Rectal smooth muscle tissue (tissue), 1 donor: ENCODE results near the gene DCAF6.

Source experiments
- H3K27ac ChIP-seq: one replicate; pipeline ENCODE4 v1.7.0; 2013; ENCODE audit warnings: low read depth, low read length, inconsistent platforms
- H3K27me3 ChIP-seq: one replicate; pipeline ENCODE4 v1.7.0; 2013; ENCODE audit warnings: low read length; ENCODE audit not compliant: control insufficient read depth, insufficient read depth
- H3K36me3 ChIP-seq: one replicate; pipeline ENCODE4 v1.7.0; 2013; ENCODE audit warnings: low read length; ENCODE audit not compliant: control insufficient read depth, insufficient read depth
- H3K4me1 ChIP-seq: one replicate; pipeline ENCODE4 v1.7.0; 2013; ENCODE audit warnings: low read length; ENCODE audit not compliant: control insufficient read depth, insufficient read depth
- H3K4me3 ChIP-seq: one replicate; pipeline ENCODE4 v1.7.0; 2013; ENCODE audit warnings: low read length
- H3K9ac ChIP-seq: one replicate; pipeline ENCODE4 v1.7.0; 2013; ENCODE audit warnings: low read length

The DCAF6 gene

DNA sequence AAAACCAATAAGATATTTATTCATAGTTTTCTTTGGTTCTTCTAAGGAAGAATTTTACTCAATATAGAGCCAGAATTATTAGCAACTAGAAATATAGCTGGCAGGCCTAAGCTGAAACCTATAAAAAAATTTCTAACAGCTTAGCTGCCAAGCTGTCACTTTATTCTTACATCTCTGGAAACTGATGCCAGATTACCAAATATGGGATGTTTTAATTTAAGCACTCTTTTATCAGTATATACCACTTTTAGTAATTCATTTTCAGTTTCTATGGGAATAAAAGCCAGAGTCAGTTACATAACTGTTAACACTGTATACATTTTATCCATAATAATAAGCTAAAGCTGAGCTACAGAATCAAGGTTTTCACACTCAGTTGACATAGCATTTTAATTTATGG is 69.0 kb downstream of the DCAF6 start:
- H3K4me3 ChIP-seq: no peak overlapping the region
- no peak overlapping the region for H3K9ac ChIP-seq
- H3K36me3 ChIP-seq: peaks cover 3% of the 10 kb centered on the region
- no peaks in the 10 kb centered on the region for H3K27me3 ChIP-seq
- H3K4me1 ChIP-seq: peaks cover 2% of the 10 kb centered on the region
- H3K27ac ChIP-seq: no peak overlapping the region

DNA sequence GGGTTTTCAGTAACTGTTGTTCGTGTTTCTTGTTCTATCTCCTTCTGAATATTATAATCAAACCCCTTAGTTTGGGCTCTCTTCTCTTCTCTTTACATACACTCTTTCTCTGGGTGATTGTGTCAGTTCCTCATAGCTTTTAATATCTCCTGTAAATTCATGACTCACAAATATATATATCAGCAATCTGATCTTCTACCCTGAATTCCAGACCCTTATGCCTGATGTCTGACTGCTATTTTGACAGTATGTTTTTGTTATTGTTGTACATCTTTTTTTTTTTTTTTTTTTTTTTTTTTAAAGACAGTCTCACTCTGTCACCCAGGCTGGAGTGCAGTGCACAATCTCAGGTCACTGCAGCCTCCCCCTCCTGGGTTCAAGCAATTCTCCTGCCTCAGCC is 71.2 kb downstream of the DCAF6 start:
- Histone ChIP-seq H3K9ac (no peak overlapping the region), H3K36me3 (peaks cover 3% of the 10 kb centered on the region), H3K27me3 (no peaks in the 10 kb centered on the region)

DNA sequence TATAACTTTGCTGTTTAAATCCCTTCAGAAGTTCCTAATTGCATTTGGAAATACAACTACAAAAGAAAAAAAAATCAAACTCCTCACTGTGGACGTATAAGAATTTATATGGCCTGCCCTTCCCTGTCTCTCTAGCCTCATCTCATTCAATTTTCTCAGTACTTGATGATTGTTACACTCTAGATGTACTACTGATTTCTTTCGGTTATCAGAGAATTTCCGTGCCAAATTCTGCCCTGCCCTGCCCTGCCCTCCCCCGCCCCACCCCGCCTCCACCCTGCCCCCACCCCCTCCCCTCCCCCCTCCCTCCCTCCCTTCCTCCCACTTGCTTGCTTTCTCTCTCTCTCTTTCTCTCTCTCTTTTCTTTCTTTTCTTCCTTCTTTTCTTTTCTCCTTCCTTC is 72.1 kb downstream of the DCAF6 start:
- H3K4me1 ChIP-seq: peaks cover 2% of the 10 kb centered on the region
- no peak overlapping the region for H3K27ac ChIP-seq
- H3K9ac ChIP-seq: no peak overlapping the region
- H3K36me3 ChIP-seq: peaks cover 3% of the 10 kb centered on the region
- H3K27me3 ChIP-seq: no peaks in the 10 kb centered on the region
- H3K4me3 ChIP-seq: no peak overlapping the region

More for the DNA sequence above, 71.2 kb downstream of the DCAF6 start:
- no peak overlapping the region for H3K4me3 ChIP-seq
- H3K4me1 ChIP-seq: peaks cover 2% of the 10 kb centered on the region
- no peak overlapping the region for H3K27ac ChIP-seq

DNA sequence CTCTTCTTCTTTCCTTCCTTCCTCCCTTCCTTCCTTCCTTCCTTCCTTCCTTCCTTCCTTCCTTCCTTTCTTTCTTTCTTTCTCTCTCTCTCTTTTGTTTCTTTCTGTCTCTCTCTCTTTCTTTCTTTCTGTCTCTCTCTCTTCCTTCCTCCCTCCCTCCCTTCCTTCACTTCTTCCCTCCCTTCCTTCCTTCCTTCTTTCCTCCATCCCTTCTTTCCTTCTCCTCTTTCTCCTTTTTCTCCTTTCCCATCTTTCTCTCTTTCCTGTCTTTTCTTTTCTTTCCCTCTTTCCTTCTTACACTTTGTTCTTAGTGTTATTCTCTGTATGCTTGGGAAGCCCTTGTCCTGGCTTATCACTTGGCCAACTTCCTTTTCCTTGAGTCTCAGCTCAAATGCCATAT is 72.8 kb downstream of the DCAF6 start:
- peaks cover 3% of the 10 kb centered on the region for H3K36me3 ChIP-seq
- peaks cover 2% of the 10 kb centered on the region for H3K4me1 ChIP-seq
- no peak overlapping the region for H3K9ac ChIP-seq
- H3K27me3 ChIP-seq: no peaks in the 10 kb centered on the region
- no peak overlapping the region for H3K4me3 ChIP-seq
- H3K27ac ChIP-seq: no peak overlapping the region

DNA sequence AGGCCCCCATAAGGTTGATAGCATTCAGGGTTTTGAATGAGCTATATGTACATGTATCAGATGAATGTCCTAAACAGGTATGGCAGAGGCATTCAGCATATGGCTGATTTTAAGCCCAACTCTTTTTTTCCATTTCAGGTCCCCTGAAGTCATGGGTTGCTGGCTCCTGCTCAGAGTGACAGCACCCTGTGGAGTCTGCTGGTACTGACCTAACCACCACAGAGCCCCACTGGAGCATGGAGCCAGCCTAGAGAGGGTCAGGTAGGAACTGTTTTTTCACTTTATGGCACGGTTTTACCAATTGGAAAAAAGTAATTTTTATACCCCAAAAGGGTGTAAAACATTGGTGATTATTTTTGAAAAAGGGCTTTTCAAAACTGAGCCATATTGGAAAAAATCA is 82.9 kb downstream of the DCAF6 start:
- no peaks in the 10 kb centered on the region for H3K4me1 ChIP-seq
- no peaks in the 10 kb centered on the region for H3K27me3 ChIP-seq
- no peak overlapping the region for H3K27ac ChIP-seq
- H3K4me3 ChIP-seq: no peak overlapping the region
- peaks cover 7% of the 10 kb centered on the region for H3K36me3 ChIP-seq
- H3K9ac ChIP-seq: no peak overlapping the region

DNA sequence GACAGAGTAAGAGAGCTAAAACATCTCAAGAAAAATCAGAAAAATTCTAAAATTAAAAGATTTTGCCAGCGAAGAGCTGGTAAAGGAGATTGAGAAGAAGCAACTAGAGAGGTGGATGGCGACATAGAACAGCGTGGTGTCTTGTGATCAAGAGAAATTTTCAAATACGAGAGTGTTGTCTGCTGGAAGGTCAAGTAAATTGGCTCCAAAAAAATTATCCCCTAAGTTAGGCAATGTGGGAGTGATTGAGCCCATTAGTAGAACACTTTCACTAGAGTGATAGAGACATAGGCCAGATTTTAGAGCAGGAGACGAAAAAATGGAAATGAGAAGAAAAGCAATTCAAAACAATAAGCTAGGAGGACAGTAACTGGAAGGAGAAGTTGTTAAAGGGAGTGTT is 94.7 kb downstream of the DCAF6 start:
- no peak overlapping the region for H3K4me3 ChIP-seq
- H3K36me3 ChIP-seq: peaks cover 2% of the 10 kb centered on the region
- no peaks in the 10 kb centered on the region for H3K27me3 ChIP-seq
- no peak overlapping the region for H3K27ac ChIP-seq
- no peak overlapping the region for H3K9ac ChIP-seq
- H3K4me1 ChIP-seq: no peaks in the 10 kb centered on the region

DNA sequence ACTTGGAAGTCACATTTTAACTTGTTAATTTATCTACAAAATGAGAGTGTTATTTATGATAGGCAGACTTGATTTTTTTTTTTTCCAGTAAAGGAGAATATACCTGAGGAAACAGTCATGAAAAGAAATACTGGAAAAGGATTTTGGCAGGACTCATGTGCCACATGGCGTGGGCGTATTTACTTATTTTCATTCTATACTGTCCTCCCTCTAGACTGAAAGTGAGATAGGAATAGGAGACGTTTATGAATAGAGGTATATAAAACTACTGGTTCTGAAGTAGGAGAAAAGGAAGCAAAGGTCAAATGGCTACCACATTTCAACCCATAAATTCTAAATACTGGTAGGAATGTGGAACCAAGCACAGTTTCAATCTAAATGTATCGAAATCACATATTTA is 95.1 kb downstream of the DCAF6 start:
- Histone ChIP-seq H3K4me3 (no peak overlapping the region), H3K4me1 (no peaks in the 10 kb centered on the region), H3K9ac (no peak overlapping the region), H3K27me3 (no peaks in the 10 kb centered on the region), H3K27ac (no peak overlapping the region), H3K36me3 (peaks cover 2% of the 10 kb centered on the region)

DNA sequence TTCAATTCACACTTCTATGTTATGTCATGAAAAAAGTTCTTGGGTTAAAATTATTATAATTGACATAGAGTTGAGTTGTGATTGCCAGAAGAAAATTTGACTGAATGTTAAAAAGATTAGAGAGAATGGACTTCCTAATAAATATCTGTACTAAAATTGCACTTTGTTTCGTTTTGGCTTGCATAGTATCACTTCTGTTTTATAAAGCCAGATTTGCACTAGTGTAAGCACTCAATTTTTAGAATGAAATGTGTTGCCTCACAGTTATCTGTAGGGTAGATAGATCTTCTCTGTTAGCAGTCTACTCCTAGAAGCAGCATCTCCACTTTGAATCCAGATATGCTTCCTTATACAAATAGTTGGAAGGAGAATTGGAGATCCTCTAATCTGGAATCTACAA is 95.5 kb downstream of the DCAF6 start:
- Histone ChIP-seq H3K27me3 (no peaks in the 10 kb centered on the region), H3K36me3 (peaks cover 2% of the 10 kb centered on the region), H3K27ac (no peak overlapping the region), H3K9ac (no peak overlapping the region), H3K4me3 (no peak overlapping the region), H3K4me1 (no peaks in the 10 kb centered on the region)

DNA sequence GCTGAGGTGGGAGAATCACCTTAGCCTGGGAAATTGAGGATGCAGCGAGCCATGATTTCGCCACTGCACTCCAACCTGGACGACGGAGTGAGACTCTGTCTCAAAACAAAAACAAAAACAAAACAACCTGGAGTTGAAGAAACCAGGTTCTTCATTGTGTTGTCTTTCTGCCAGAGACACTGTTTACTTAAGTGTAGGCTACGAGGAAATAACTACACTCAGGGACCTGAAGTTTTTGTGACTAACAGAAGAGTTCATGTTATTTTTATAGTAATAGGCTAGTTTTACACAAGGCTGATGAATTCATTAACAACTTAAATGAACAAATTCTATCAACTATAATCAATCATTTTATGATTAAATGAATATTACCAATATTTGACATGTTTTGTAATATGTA is 98.9 kb downstream of the DCAF6 start:
- Histone ChIP-seq H3K27me3 (no peaks in the 10 kb centered on the region), H3K4me1 (no peaks in the 10 kb centered on the region), H3K36me3 (peaks cover 2% of the 10 kb centered on the region), H3K27ac (no peak overlapping the region), H3K4me3 (no peak overlapping the region), H3K9ac (no peak overlapping the region)

DNA sequence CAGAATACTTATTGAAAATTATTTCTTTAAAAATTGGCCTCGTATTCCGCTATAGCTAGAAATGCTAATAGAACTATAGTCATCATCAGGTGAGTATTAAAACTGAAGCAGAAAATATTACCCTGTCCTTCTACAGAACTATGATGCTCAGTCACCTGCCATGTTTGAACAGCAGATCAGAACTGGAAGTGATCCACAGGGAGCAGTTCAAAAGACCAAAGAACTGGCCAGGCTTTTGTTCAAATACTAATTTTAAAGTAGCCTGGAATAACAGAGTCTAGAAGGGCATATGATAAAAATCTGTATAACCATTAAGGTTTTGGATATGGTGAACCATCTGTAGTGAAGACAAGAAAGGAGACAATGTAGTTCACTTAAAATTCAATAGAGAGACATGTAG is 105.9 kb downstream of the DCAF6 start:
- H3K36me3 ChIP-seq: peaks cover 2% of the 10 kb centered on the region

DNA sequence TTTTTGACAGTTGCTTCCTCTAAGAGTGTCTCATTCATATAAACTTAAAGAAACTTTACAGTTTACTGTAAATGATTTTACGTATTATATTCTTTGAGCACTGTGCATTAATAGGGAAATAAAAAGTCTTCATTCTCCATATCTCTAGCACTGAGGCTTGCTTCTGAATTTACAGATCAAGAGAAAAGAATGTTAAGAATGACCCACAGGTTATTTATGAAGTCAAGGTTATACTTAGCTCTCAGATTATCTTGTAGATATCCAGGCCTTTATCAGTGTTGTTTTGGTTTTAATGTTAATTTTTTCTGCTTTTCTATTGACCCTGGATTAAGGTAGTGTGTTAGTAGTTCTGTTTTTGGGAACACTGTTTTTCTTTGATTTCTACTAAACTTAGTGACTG is 108.8 kb downstream of the DCAF6 start:
- Histone ChIP-seq H3K4me1 (no peaks in the 10 kb centered on the region), H3K27ac (no peak overlapping the region), H3K9ac (no peak overlapping the region), H3K27me3 (no peaks in the 10 kb centered on the region), H3K36me3 (peaks cover 2% of the 10 kb centered on the region), H3K4me3 (no peak overlapping the region)

More for the DNA sequence above, 105.9 kb downstream of the DCAF6 start:
- Histone ChIP-seq H3K27me3 (no peaks in the 10 kb centered on the region), H3K4me3 (no peak overlapping the region), H3K27ac (no peak overlapping the region), H3K4me1 (no peaks in the 10 kb centered on the region), H3K9ac (no peak overlapping the region)

DNA sequence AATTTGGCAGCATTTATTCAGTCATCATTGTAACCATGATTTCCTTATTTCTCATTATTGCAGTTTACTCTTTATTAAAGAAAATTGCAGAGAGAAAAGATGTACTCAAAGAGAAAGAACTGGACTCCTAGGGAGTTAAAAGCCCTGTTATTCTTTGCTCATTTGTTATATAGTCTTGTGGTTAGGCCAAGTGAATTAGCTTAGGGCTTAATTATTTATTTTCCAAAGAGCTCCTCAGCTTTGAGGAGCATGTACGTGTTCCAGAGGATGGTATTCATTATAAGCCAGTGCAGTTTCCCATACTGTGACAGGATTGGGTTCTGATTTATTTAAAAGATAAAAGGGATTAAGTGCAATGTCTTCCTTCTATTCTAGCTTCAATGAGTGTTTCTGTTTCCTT is 113.8 kb downstream of the DCAF6 start:
- H3K4me1 ChIP-seq: no peaks in the 10 kb centered on the region
- H3K36me3 ChIP-seq: no peaks in the 10 kb centered on the region
- no peak overlapping the region for H3K4me3 ChIP-seq
- no peaks in the 10 kb centered on the region for H3K27me3 ChIP-seq
- no peak overlapping the region for H3K27ac ChIP-seq
- H3K9ac ChIP-seq: no peak overlapping the region

DNA sequence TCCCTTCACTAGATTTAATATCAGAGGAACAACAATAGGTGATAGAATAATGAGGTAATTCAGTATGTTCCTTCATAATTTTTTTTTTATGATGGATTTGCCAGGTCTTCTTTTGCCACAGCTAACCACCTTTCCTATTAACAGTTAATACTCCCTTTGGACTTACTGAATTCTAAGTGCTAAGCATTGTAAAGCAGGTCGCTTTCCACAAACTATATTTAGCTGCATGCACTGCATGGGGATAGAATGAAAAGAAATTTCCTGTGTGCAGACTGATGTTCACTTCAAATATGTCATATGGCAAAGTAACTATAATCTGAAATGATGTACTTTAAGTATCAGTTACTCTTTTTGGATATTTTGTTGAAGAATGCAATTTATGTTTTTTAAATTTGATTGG is 114.4 kb downstream of the DCAF6 start:
- Histone ChIP-seq H3K9ac (no peak overlapping the region), H3K4me1 (no peaks in the 10 kb centered on the region), H3K36me3 (no peaks in the 10 kb centered on the region), H3K27me3 (no peaks in the 10 kb centered on the region), H3K4me3 (no peak overlapping the region), H3K27ac (no peak overlapping the region)
